Smooth muscle cell (in vitro differentiated cells): ENCODE results near the gene ZFP36L2. TPM values are rescaled to one million over a fixed set of nuclear protein-coding genes. Genes with fewer than 3 reads are reported as not detected.

Source experiments
- DNase-seq: peaks from one replicate; lab custom pipeline; 2025; ENCODE audit not compliant: unreplicated experiment; lab: John Stamatoyannopoulos, UW
- H2AFZ ChIP-seq: fragments of 200-600 bp; sonication (generic); 2 replicates; pipeline ENCODE4 v1.6.0; 2016; ENCODE audit warnings: antibody characterized with exemption, low read depth, mild to moderate bottlenecking
- H3F3A ChIP-seq: fragments of 200-600 bp; sonication (generic); 2 replicates; pipeline ENCODE4 v1.6.0; 2017; ENCODE audit warnings: antibody characterized with exemption, low read depth
- H3K27ac ChIP-seq: fragments of 200-600 bp; sonication (generic); 2 replicates; pipeline ENCODE4 v1.5.1; 2016; ENCODE audit warnings: low read depth, mild to moderate bottlenecking
- H3K27me3 ChIP-seq: fragments of 200-600 bp; sonication (generic); 2 replicates; pipeline ENCODE4 v1.6.1; 2016; ENCODE audit warnings: low read depth, mild to moderate bottlenecking
- H3K36me3 ChIP-seq: fragments of 200-600 bp; sonication (generic); 2 replicates; pipeline ENCODE4 v1.5.1; 2016; ENCODE audit warnings: low read depth
- H3K4me1 ChIP-seq: fragments of 200-600 bp; sonication (generic); 2 replicates; pipeline ENCODE4 v1.5.1; 2016; ENCODE audit warnings: low read depth
- H3K4me2 ChIP-seq: fragments of 200-600 bp; sonication (generic); 2 replicates; pipeline ENCODE4 v1.6.0; 2016; ENCODE audit warnings: mild to moderate bottlenecking
- H3K4me3 ChIP-seq: fragments of 200-600 bp; sonication (generic); 2 replicates; pipeline ENCODE4 v1.5.1; 2016; ENCODE audit warnings: mild to moderate bottlenecking
- H3K79me2 ChIP-seq: fragments of 200-600 bp; sonication (generic); 2 replicates; pipeline ENCODE4 v1.6.0; 2016; ENCODE audit warnings: low read depth, mild to moderate bottlenecking
- H3K9ac ChIP-seq: fragments of 200-600 bp; sonication (generic); 2 replicates; pipeline ENCODE4 v1.6.0; 2016; ENCODE audit warnings: low read depth
- H3K9me3 ChIP-seq: fragments of 200-600 bp; sonication (generic); replicated peaks from 2 replicates; pipeline ENCODE4 v1.5.1; 2016; ENCODE audit warnings: low read depth
- H4K20me1 ChIP-seq: fragments of 200-600 bp; sonication (generic); 2 replicates; pipeline ENCODE4 v1.6.0; 2016; ENCODE audit warnings: low read depth
- CTCF ChIP-seq: fragments of 200-600 bp; sonication (generic); IDR thresholded peaks from 2 replicates; pipeline ENCODE4 v1.5.1; 2017; ENCODE audit warnings: borderline replicate concordance, mild to moderate bottlenecking, antibody characterized with exemption; ENCODE audit not compliant: insufficient read depth, poor library complexity, severe bottlenecking
- WGBS: methylation state at CpG from one replicate; pipeline ENCODE4 v1.1.7; 2016; ENCODE audit warnings: low lambda C conversion rate; 5-methylcytosine and 5-hydroxymethylcytosine counted together
- polyA plus RNA-seq: library from polyadenylated mRNA; unstranded; fragments of >200 nt; fragmentation: Nextera tagmentation; extraction: Ambion mirVana; gene quantifications from 2 replicates; pipeline ENCODE4 v1.2.1, GENCODE V29; 2016
- total RNA-seq: library from RNA; depleted of rRNA; stranded (reverse); fragments of >200 nt; gene quantifications from 2 replicates; pipeline ENCODE4 v1.2.3, GENCODE V29; 2014

Gene ZFP36L2
- 7.1 and 8.2 TPM in 2 replicates for total RNA-seq
- 25.8 and 29.4 TPM in 2 replicates for polyA plus RNA-seq

- peak within 1 kb of the TSS; percentile 94 for H3K9ac ChIP-seq
These were observed at the start of gene ZFP36L2 for GRCh38 chr2:43226558-43226954. TSS of gene ZFP36L2 (minus strand) at chr2:43226606. CDS start at chr2:43226315, 291 bp downstream.

GRCh38 chr2:43274721-43275120 lies 48.3 kb upstream of the ZFP36L2 start:
- Histone ChIP-seq H3K79me2 (no peaks in the 10 kb centered on the region), H3K36me3 (no peaks in the 10 kb centered on the region), H3K4me1 (peaks cover 18% of the 10 kb centered on the region), H4K20me1 (no peaks in the 10 kb centered on the region), H2AFZ (no peak overlapping the region), H3K27ac (peak overlapping the region; percentile 85), H3K27me3 (no peaks in the 10 kb centered on the region), H3K4me3 (no peak overlapping the region), H3F3A (peaks cover 22% of the 10 kb centered on the region), H3K9ac (no peak overlapping the region), H3K9me3 (no peaks in the 10 kb centered on the region), H3K4me2 (no peak overlapping the region)
- 84% methylated on average over 4 of the region's 4 CpGs for WGBS
- no peak for DNase-seq
- TF ChIP-seq CTCF, result no peak

More at GRCh38 chr2:43226558-43226954, at the start of gene ZFP36L2:
- Histone ChIP-seq H4K20me1 (peaks cover 25% of the 10 kb centered on the region), H2AFZ (peak within 1 kb of the TSS; percentile 86), H3K4me2 (peak within 1 kb of the TSS; percentile 97), H3K27ac (peak within 1 kb of the TSS; percentile 96), H3K9me3 (no peaks in the 10 kb centered on the region), H3K4me1 (peaks cover 31% of the 10 kb centered on the region), H3K36me3 (no peaks in the 10 kb centered on the region), H3F3A (peaks cover 20% of the 10 kb centered on the region), H3K4me3 (peak within 1 kb of the TSS; percentile 89), H3K79me2 (peaks cover 36% of the 10 kb centered on the region), H3K27me3 (no peaks in the 10 kb centered on the region)
- peak; percentile 87 for DNase-seq
- no peak for TF ChIP-seq CTCF
- WGBS, result under 1% methylated on average over 25 of the region's 58 CpGs

DNA sequence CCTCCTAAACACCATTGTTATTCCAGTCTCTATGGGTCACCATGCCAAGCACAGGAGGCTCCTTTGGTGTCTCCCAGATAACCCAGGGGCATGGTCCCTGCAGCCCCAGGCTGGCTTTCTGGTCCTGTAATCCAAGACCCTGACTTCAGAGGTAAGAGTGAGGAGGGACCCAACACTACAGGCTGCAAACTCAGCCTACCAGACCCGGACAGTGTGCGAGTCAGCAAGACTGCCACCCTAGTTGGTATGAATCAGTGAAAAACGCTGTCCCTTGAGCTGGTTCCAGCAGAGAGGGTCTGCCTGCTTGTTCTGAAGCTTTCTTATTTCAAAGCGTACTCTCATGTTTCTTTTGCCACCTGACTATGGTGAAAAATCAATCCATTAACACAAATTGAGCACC lies 47.6 kb upstream of the ZFP36L2 start:
- Histone ChIP-seq H3K9ac (peak overlapping the region; percentile 15), H3K9me3 (no peaks in the 10 kb centered on the region), H3K79me2 (no peaks in the 10 kb centered on the region), H4K20me1 (no peaks in the 10 kb centered on the region), H3K27me3 (no peaks in the 10 kb centered on the region), H3K36me3 (no peaks in the 10 kb centered on the region), H3K4me1 (peaks cover 23% of the 10 kb centered on the region), H3K27ac (peak overlapping the region; percentile 85), H3K4me3 (no peak overlapping the region), H3K4me2 (peak overlapping the region; percentile 36), H2AFZ (no peak overlapping the region), H3F3A (peaks cover 26% of the 10 kb centered on the region)
- WGBS, result 49% methylated on average over 4 of the region's 4 CpGs
- DNase-seq, result no peak
- TF ChIP-seq CTCF, result no peak

DNA sequence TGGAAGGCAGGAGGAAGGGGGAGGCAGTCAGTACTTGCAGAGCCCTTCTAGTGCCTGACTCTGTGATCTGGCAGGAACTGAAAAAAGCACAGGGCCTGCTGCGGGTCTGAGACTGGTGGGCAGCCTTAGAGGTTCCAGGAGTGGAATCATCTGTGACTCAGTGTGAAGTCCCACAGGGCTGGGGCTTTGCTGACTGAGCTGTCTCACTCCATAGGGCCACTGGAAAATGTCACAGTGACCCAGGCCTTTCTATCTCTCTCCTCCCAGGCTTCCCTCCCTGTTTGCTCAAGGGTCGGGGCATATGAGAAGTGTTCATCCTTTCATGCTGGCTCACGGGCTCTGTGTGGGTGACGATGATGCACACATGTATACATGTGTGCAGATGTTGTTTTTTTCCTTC lies 47.1 kb upstream of the ZFP36L2 start:
- no peaks in the 10 kb centered on the region for H4K20me1 ChIP-seq
- H3K4me3 ChIP-seq, result no peak overlapping the region
- peak overlapping the region; percentile 85 for H3K27ac ChIP-seq
- H3K4me1 ChIP-seq, result peaks cover 28% of the 10 kb centered on the region
- TF ChIP-seq CTCF, result no peak
- peaks cover 30% of the 10 kb centered on the region for H3F3A ChIP-seq
- no peaks in the 10 kb centered on the region for H3K36me3 ChIP-seq
- H3K9me3 ChIP-seq, result no peaks in the 10 kb centered on the region
- no peaks in the 10 kb centered on the region for H3K79me2 ChIP-seq
- peak overlapping the region; percentile 69 for H3K4me2 ChIP-seq
- WGBS, result 11% methylated on average over 4 of the region's 4 CpGs
- DNase-seq, result peak; percentile 28
- H3K27me3 ChIP-seq, result no peaks in the 10 kb centered on the region
- H3K9ac ChIP-seq, result peak overlapping the region; percentile 43
- H2AFZ ChIP-seq, result no peak overlapping the region
